GM12878 (cell line): ENCODE measurements around the gene RIPOR3.

Experiments used
- FOXK2 ChIP-seq: fragments of 450-650 bp; IDR thresholded peaks from 2 replicates; pipeline ENCODE4 v1.6.1; 2017; ENCODE audit warnings: mild to moderate bottlenecking, moderate library complexity
- MEF2A ChIP-seq: IDR thresholded peaks from 2 replicates; pipeline ENCODE4 v1.6.1; 2011; ENCODE audit warnings: low read depth, mild to moderate bottlenecking, low read length, moderate library complexity; ENCODE audit not compliant: insufficient read depth
- TBL1XR1 ChIP-seq: IDR thresholded peaks from 2 replicates; pipeline ENCODE4 v1.6.1; 2012; ENCODE audit warnings: low read depth, low read length, improper control_type of control experiment
- ZSCAN29 ChIP-seq: fragments of 450-650 bp; IDR thresholded peaks from 2 replicates; pipeline ENCODE4 v1.6.1; 2017; ENCODE audit warnings: mild to moderate bottlenecking, moderate library complexity
- TF ChIP-seq, protein P1 (sequence below), 3 experiments: IDR thresholded peaks in 2 of 3; conservative IDR thresholded peaks in 1 of 3; 2 replicates each; pipeline ENCODE4 v1.5.1; 2011; ENCODE audit warnings: low read depth in 3 of 3, low read length in 3 of 3, mild to moderate bottlenecking in 3 of 3, control low read depth in 2 of 3, moderate library complexity in 2 of 3, inconsistent platforms in 1 of 3, mixed read lengths in 1 of 3; ENCODE audit not compliant: control insufficient read depth in 2 of 3, insufficient read depth in 1 of 3; ENCODE audit errors: extremely low read depth in 1 of 3
- TF ChIP-seq, protein P2 (sequence below): IDR thresholded peaks from 2 replicates; pipeline ENCODE4 v1.6.1; 2011; ENCODE audit warnings: mild to moderate bottlenecking, low read depth, low read length, moderate library complexity; ENCODE audit not compliant: insufficient replicate concordance

DNA sequence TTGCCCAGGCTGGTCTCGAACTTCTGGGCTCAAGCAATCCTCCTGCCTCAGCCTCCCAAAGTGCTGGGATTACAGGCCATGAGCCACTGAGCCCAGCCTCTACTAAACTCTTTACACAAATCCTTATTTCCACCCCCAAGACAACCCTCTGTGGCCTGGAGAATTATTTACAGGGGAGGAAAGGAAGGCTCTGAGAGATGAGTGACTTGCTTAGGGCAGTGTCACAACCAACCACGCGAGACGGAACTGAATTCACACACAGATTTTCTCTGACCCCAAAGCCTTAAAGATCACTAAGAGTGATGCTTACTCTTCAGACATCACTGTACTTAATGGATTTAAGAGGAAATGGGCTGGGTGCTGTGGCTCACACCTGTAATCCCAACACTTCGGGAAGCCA, 86.2 kb downstream of the RIPOR3 start:
- no peak for TF ChIP-seq ZSCAN29
- TF ChIP-seq, protein P1, sequence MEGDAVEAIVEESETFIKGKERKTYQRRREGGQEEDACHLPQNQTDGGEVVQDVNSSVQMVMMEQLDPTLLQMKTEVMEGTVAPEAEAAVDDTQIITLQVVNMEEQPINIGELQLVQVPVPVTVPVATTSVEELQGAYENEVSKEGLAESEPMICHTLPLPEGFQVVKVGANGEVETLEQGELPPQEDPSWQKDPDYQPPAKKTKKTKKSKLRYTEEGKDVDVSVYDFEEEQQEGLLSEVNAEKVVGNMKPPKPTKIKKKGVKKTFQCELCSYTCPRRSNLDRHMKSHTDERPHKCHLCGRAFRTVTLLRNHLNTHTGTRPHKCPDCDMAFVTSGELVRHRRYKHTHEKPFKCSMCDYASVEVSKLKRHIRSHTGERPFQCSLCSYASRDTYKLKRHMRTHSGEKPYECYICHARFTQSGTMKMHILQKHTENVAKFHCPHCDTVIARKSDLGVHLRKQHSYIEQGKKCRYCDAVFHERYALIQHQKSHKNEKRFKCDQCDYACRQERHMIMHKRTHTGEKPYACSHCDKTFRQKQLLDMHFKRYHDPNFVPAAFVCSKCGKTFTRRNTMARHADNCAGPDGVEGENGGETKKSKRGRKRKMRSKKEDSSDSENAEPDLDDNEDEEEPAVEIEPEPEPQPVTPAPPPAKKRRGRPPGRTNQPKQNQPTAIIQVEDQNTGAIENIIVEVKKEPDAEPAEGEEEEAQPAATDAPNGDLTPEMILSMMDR (IDR thresholded peaks at IDR 0.05 in 2 of 3, conservative IDR thresholded peaks at IDR 0.05 in 1 of 3; ENCODE audit: control insufficient read depth in 2 of 3, extremely low read depth in 1 of 3, insufficient read depth in 1 of 3, low read depth in 3 of 3, low read length in 3 of 3): no peak
- no peak for TF ChIP-seq MEF2A
- no peak for TF ChIP-seq TBL1XR1
- TF ChIP-seq, protein P2, sequence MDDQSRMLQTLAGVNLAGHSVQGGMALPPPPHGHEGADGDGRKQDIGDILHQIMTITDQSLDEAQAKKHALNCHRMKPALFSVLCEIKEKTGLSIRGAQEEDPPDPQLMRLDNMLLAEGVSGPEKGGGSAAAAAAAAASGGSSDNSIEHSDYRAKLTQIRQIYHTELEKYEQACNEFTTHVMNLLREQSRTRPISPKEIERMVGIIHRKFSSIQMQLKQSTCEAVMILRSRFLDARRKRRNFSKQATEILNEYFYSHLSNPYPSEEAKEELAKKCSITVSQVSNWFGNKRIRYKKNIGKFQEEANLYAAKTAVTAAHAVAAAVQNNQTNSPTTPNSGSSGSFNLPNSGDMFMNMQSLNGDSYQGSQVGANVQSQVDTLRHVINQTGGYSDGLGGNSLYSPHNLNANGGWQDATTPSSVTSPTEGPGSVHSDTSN: no peak
- TF ChIP-seq FOXK2: no peak
